ENCODE data around the gene TMEM14C.

Gene TMEM14C

DNA sequence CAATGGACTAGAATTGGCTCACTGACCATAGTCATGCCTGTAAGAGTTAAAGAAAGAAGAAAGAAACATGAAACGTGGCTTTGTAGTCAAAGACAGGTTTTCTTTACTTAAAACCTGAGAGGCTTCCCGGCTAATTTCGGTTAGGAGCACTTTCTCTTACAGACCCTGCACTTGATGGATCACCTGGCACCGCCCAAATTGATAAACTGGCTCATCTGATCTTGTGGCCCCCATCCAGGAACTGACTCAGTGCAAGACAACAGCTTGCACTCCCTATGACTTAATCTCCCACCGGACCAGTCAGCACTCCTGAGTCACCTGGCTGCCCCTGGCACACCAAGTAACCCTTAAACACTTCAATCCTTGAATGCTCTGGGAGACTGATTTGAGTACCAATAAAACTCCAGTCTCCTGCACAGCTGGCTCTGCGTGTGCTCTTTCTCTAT, 37.0 kb downstream of the TMEM14C start:
- ATAC-seq = no peak
- DNase-seq = no peak

DNA sequence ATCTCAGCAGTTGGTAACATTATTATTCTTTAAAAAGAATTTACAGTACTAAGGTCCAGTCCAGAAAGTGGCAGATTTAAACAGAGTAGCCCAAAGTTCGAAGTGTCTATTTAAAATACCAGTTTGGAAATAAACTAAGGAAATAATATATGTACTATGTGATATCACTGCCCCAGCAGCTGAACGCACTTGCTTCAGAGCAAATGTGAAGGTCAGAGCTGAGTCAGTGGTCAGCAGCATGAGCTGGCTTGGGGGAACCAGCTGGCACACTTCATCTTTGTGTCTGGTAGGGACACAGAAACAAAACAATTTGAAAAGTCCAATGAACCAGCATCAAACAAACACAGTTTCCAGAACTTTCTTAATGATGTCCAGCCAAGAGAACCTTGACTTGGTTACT, 40.1 kb downstream of the TMEM14C start:
- ATAC-seq (no peak), DNase-seq (no peak)

DNA sequence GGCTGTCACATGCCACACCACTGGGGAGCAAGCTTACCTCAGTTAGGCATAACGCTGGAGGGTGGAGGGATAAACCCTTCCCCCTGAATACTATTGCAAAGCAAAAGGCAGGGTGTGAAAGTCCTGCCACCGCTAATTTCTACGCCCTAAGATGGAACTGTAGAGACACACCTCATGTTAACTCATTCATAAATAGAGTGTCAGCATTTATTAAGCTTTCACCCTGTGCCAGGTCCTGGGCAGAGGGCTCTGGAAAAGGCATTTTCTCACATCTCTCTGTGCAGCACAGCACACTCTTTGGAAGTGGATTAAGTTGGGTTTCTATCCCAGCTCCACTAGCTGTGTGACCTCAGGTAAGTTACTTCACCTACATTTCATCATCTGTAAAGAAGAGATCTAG, 46.5 kb downstream of the TMEM14C start:
- no peak for DNase-seq
- no peak for ATAC-seq

DNA sequence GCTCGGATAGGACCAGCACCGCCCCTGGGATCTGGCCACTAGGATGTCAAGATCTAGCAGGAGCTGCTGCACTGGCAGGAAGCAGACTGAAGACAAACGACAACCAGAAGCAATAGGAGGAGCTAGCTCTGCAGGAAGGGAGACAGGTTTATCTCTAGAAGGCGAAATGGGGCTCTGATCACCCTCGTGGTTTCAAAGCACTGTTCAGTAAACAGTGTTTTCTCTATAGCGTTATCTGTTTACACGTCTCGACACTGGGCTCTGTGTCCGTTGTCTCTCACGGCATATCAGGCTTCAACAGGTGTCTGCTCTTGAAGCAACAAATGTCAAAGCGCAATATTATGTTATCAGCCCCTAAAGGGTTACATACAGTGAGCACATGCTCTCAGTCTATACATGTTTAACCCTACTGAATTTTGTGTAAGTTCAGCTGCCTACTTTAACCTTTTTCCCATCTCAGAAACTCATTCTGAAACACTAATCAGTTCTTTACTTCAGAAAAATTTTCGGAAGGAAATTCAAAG, 48.6 kb downstream of the TMEM14C start:
- no peak for DNase-seq
- ATAC-seq = no peak

DNA sequence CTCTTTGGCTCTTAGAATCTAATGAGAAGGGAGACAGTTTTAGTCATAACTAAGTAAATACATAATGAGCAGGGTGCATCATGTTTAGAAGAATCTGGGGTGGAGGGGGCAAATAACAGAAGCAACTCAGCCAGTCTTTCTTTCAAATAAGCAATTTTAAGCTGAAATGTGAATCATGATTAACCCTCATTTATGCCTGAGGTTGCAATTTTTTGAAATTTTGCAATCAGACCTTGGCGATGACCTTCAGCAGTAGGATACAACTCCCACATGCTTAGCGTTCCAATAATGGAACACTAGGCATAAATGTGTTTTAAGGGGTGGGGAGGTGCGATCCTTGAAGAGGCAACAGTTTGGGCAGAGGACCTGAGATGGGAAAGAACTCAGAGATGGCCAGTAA, 55.4 kb downstream of the TMEM14C start:
- ATAC-seq (no peak), DNase-seq (no peak)

DNA sequence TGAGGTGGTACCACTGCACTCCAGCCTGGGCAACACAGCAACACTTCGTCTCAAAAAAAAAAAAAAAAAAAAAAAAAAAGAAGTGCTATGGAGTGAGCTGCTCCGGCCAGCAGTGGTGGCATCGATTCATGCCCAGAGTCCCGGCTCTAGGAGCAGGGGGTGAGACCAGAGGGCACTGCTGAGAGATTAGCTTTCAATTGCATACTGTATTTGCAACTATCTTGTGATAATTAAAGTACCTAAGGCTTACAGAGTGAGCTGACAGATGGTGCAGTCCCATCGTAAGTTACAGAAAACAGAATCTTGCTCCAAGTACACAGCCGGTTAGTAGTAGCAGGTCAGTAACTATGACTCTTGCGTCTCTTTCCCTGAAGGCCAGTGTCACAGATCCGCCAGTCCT, 56.2 kb downstream of the TMEM14C start:
- no peak for ATAC-seq
- no peak for DNase-seq

All from stimulated activated naive CD8-positive, alpha-beta T cell treated with anti-CD3 and anti-CD28 coated beads, Interleukin-15, Interleukin-2, amounts not matched to agents 100 U/mL and 50 U/mL, for 24 hours (primary cell).